ENCODE data around the gene ANKRD29.

ANKRD29 gene

GRCh38 chr18:23631746-23632145 is 31.0 kb downstream of the ANKRD29 start (continued):
- TF ChIP-seq REST (tag by site-specific recombination; IDR thresholded peaks at IDR 0.05) (no peak), TRIM28 (IDR thresholded peaks at IDR 0.05; ENCODE audit: borderline replicate concordance, low read length) (peak; percentile 67; the same call in 1 of the 2 replicates), ZNF548 (tag by site-specific recombination; IDR thresholded peaks at IDR 0.05) (no peak), ZNF518A (tag by site-specific recombination; conservative IDR thresholded peaks at IDR 0.05; ENCODE audit: low read depth) (no peak), ZNF704 (tag by site-specific recombination; IDR thresholded peaks at IDR 0.05) (no peak), EGR2 (tag by site-specific recombination; IDR thresholded peaks at IDR 0.05; ENCODE audit: low read depth) (no peak), KLF9 (tag by site-specific recombination; IDR thresholded peaks at IDR 0.05; ENCODE audit: low read depth) (no peak), MZF1 (tag by site-specific recombination; IDR thresholded peaks at IDR 0.05; ENCODE audit: borderline replicate concordance) (peak; percentile 59; the same call in 1 of the 2 replicates), PATZ1 (tag by site-specific recombination; IDR thresholded peaks at IDR 0.05) (0 out of 2 replicates have a peak, but pooled peaks have one; percentile 17), ZBTB48 (tag by site-specific recombination; IDR thresholded peaks at IDR 0.05) (peak; percentile 19; the same call in 1 of the 2 replicates), ZNF394 (tag by site-specific recombination; IDR thresholded peaks at IDR 0.05; ENCODE audit: borderline replicate concordance) (peak; percentile 98)

GRCh38 chr18:23631312-23631711 is 31.4 kb downstream of the ANKRD29 start:
- no peak overlapping the region for H3K27ac ChIP-seq (ENCODE audit: extremely low read depth, low read depth, low read length)
- CTCF ChIA-PET: interaction anchor here (0.6 to 0.9 kb wide), 2 partner anchors 23 to 41 kb away, joined by 3 read pairs; no protein-coding TSS in a partner anchor
- H3K4me1 ChIP-seq (ENCODE audit: control insufficient read depth, insufficient read depth, low read length): peaks cover 38% of the 10 kb centered on the region
- H3K4me3 ChIP-seq (ENCODE audit: low read depth, low read length): no peak overlapping the region
- POLR2A ChIA-PET: no interaction called here
- no peaks in the 10 kb centered on the region for H3K36me3 ChIP-seq (ENCODE audit: control insufficient read depth in 2 of 2, insufficient read depth in 1 of 2, low read length in 2 of 2)
- no peaks in the 10 kb centered on the region for H3K9me3 ChIP-seq (ENCODE audit: control insufficient read depth, insufficient read depth, low read depth, low read length)
- TF ChIP-seq KLF8 (tag by site-specific recombination; IDR thresholded peaks at IDR 0.05) (no peak), ZNF121 (tag by site-specific recombination; IDR thresholded peaks at IDR 0.05) (peak; percentile 93), ZNF350 (tag by site-specific recombination; IDR thresholded peaks at IDR 0.05) (no peak), ZNF174 (tag by site-specific recombination; IDR thresholded peaks at IDR 0.05) (no peak), ZNF571 (tag by site-specific recombination; IDR thresholded peaks at IDR 0.05) (no peak), ZBTB20 (tag by site-specific recombination; IDR thresholded peaks at IDR 0.05) (peak; percentile 41; the same call in 1 of the 2 replicates), ZNF132 (tag by site-specific recombination; IDR thresholded peaks at IDR 0.05; ENCODE audit: borderline replicate concordance) (no peak), ZNF549 (tag by site-specific recombination; IDR thresholded peaks at IDR 0.05) (no peak), ZNF521 (tag by site-specific recombination; IDR thresholded peaks at IDR 0.05) (no peak), ZNF18 (tag by site-specific recombination; IDR thresholded peaks at IDR 0.05) (no peak), ZNF580 (tag by site-specific recombination; IDR thresholded peaks at IDR 0.05) (no peak), ZNF335 (tag by site-specific recombination; conservative IDR thresholded peaks at IDR 0.05) (no peak)

Measured in HEK293 (cell line).